ENCODE data around the gene KCTD5.

DNA sequence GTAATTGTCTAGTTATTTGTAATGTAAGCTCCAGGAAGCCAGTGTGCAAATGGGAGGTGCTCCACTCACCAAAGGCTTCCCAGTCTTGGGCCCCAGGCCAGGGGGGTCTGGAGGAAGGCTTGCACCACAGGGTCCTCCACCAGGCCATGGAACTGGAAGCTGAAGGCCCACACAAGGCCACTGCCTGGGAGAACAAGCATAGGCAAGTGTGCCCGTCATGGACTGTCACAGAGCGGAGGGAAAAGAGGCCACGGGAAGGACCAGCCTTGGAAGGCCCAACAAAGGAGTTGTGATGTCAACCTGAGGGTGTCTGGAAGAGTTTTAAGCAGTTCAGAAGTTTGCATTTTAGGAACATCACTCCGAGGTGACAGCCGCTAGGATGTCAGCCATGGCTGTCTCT lies 67.2 kb downstream of the KCTD5 start:
- TF ChIP-seq EZH2 (IDR thresholded peaks at IDR 0.05; ENCODE audit: low read depth, unreplicated experiment) (no peak), JUNB (IDR thresholded peaks at IDR 0.05; ENCODE audit: unreplicated experiment) (no peak), NANOG (IDR thresholded peaks at IDR 0.05; ENCODE audit: borderline replicate concordance) (no peak)
- TF ChIP-seq, protein P1, sequence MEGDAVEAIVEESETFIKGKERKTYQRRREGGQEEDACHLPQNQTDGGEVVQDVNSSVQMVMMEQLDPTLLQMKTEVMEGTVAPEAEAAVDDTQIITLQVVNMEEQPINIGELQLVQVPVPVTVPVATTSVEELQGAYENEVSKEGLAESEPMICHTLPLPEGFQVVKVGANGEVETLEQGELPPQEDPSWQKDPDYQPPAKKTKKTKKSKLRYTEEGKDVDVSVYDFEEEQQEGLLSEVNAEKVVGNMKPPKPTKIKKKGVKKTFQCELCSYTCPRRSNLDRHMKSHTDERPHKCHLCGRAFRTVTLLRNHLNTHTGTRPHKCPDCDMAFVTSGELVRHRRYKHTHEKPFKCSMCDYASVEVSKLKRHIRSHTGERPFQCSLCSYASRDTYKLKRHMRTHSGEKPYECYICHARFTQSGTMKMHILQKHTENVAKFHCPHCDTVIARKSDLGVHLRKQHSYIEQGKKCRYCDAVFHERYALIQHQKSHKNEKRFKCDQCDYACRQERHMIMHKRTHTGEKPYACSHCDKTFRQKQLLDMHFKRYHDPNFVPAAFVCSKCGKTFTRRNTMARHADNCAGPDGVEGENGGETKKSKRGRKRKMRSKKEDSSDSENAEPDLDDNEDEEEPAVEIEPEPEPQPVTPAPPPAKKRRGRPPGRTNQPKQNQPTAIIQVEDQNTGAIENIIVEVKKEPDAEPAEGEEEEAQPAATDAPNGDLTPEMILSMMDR (conservative IDR thresholded peaks at IDR 0.05; ENCODE audit: low read depth in 2 of 2) = no peak

Measured in GM23338 (cell line).